Endothelial cell (in vitro differentiated cells): Measurements from ENCODE around the gene PGLYRP3. TPM values are rescaled to one million over a fixed set of nuclear protein-coding genes. Genes with fewer than 3 reads are reported as not detected.

Experiments used
- DNase-seq: peaks from one replicate; pipeline ENCODE4 v3.0.0; 2021; ENCODE audit warnings: low spot score
- H3K27ac Mint-ChIP-seq: one replicate; pipeline ENCODE4 v1.8.0; 2021; ENCODE audit warnings: mixed read lengths, inconsistent platforms; ENCODE audit not compliant: unreplicated experiment
- H3K27me3 Mint-ChIP-seq: one replicate; pipeline ENCODE4 v1.8.0; 2021; ENCODE audit warnings: mild to moderate bottlenecking, moderate library complexity, mixed read lengths, inconsistent platforms; ENCODE audit not compliant: unreplicated experiment
- H3K36me3 Mint-ChIP-seq: one replicate; pipeline ENCODE4 v1.8.0; 2021; ENCODE audit warnings: mild to moderate bottlenecking, low read depth, mixed read lengths, inconsistent platforms; ENCODE audit not compliant: unreplicated experiment
- H3K4me1 Mint-ChIP-seq: one replicate; pipeline ENCODE4 v1.8.0; 2021; ENCODE audit warnings: mild to moderate bottlenecking, mixed read lengths, inconsistent platforms; ENCODE audit not compliant: unreplicated experiment
- H3K4me3 Mint-ChIP-seq: one replicate; pipeline ENCODE4 v1.8.0; 2021; ENCODE audit warnings: mild to moderate bottlenecking, mixed read lengths, inconsistent platforms; ENCODE audit not compliant: unreplicated experiment
- H3K9me3 Mint-ChIP-seq: one replicate; pipeline ENCODE4 v1.8.0; 2021; ENCODE audit warnings: mixed read lengths, inconsistent platforms; ENCODE audit not compliant: unreplicated experiment
- CTCF ChIP-seq: fragments of 200-600 bp; sonication (generic); IDR thresholded peaks from one replicate; pipeline ENCODE4 v1.5.0; 2021; ENCODE audit warnings: antibody characterized with exemption; ENCODE audit not compliant: unreplicated experiment
- long read RNA-seq: library from polyadenylated mRNA; unstranded; transcript quantifications from one replicate; pipeline ENCODE4 v2.0.0, GENCODE V29; 2020; ENCODE audit not compliant: unreplicated experiment
- total RNA-seq: library from RNA; stranded (reverse); fragmentation: NEBNext Ultra II Directional; extraction: Animal tissue kit (Norgen Biotek cat#: 25700); gene quantifications from one replicate; pipeline ENCODE4 v1.2.1, GENCODE V29; 2021; ENCODE audit not compliant: unreplicated experiment

The PGLYRP3 gene
- 1.1 TPM for total RNA-seq
- long read RNA-seq, result 0 reads

GRCh38 chr1:153312570-153313186, at the start of gene PGLYRP3:
Gene PGLYRP3 (minus strand): TSS chr1:153312952. CDS start chr1:153310665, 2,287 bp downstream.
- TF ChIP-seq CTCF, result no peak
- DNase-seq, result no peak
- Mint-ChIP-seq H3K36me3 (no peaks in the 10 kb centered on the region), H3K9me3 (no peaks in the 10 kb centered on the region), H3K27me3 (no peaks in the 10 kb centered on the region), H3K4me3 (no peak within 1 kb of the TSS), H3K4me1 (peaks cover 3% of the 10 kb centered on the region), H3K27ac (no peak within 1 kb of the TSS)

GRCh38 chr1:153362187-153362775, 49.5 kb upstream of the PGLYRP3 start:
- Mint-ChIP-seq H3K9me3 (no peaks in the 10 kb centered on the region), H3K4me3 (no peak overlapping the region), H3K36me3 (no peaks in the 10 kb centered on the region), H3K4me1 (peaks cover 8% of the 10 kb centered on the region), H3K27ac (no peak overlapping the region), H3K27me3 (peaks cover 6% of the 10 kb centered on the region)
- no peak for TF ChIP-seq CTCF
- DNase-seq, result no peak

- no peak for DNase-seq
- Mint-ChIP-seq H3K4me3 (no peak overlapping the region), H3K4me1 (peaks cover 15% of the 10 kb centered on the region), H3K27ac (no peak overlapping the region), H3K36me3 (no peaks in the 10 kb centered on the region), H3K27me3 (peaks cover 6% of the 10 kb centered on the region), H3K9me3 (no peaks in the 10 kb centered on the region)
- no peak for TF ChIP-seq CTCF
Measured at GRCh38 chr1:153361480-153362109, 48.8 kb upstream of the PGLYRP3 start.

GRCh38 chr1:153360592-153361479, 48.1 kb upstream of the PGLYRP3 start:
- no peaks in the 10 kb centered on the region for H3K36me3 Mint-ChIP-seq
- no peak for TF ChIP-seq CTCF
- no peak for DNase-seq
- no peaks in the 10 kb centered on the region for H3K9me3 Mint-ChIP-seq
- peaks cover 7% of the 10 kb centered on the region for H3K27me3 Mint-ChIP-seq
- peaks cover 21% of the 10 kb centered on the region for H3K4me1 Mint-ChIP-seq
- no peak overlapping the region for H3K27ac Mint-ChIP-seq
- H3K4me3 Mint-ChIP-seq, result peak overlapping the region; percentile 35
